Measurements from ENCODE around the gene TAF7L. TPM values are rescaled to one million over a fixed set of nuclear protein-coding genes. Genes with fewer than 3 reads are reported as not detected.

TAF7L gene
- total RNA-seq, 1 experiment from 2014 or later: 0.24 TPM

GRCh38 chrX:101262590-101262989, 28.5 kb downstream of the TAF7L start:
- Histone ChIP-seq H3K36me3 (ENCODE audit: low read depth) (no peaks in the 10 kb centered on the region), H4K20me1 (ENCODE audit: insufficient read depth) (no peaks in the 10 kb centered on the region), H3K79me2 (ENCODE audit: low read depth) (no peaks in the 10 kb centered on the region), H3K27ac (no peak overlapping the region), H3K9me2 (ENCODE audit: insufficient read depth) (no peaks in the 10 kb centered on the region), H3K9me3 (ENCODE audit: insufficient read depth, low read depth) (no peaks in the 10 kb centered on the region), H3K4me1 (replicated peaks; ENCODE audit: insufficient read depth) (no peaks in the 10 kb centered on the region), H3K4me2 (no peak overlapping the region), H3K4me3 (no peak overlapping the region), H3K27me3 (ENCODE audit: insufficient read depth, low read depth) (no peaks in the 10 kb centered on the region), H3F3A (ENCODE audit: insufficient read depth, low read depth) (no peaks in the 10 kb centered on the region), H2AFZ (no peak overlapping the region)
- no TSS peak for BruUV-seq (replicated peaks)
- TF ChIP-seq EZH2 (IDR thresholded peaks at IDR 0.05; ENCODE audit: low read depth): no peak
- no peak for TF ChIP-seq CTCF (conservative IDR thresholded peaks at IDR 0.05)
- POLR2A ChIA-PET (ENCODE audit: unreplicated experiment): no interaction called here
- no peak for DNase-seq
- CTCF ChIA-PET: no interaction called here
- intact Hi-C loops (cut with micrococcal nuclease; ENCODE audit: unreplicated experiment): no loop called here

GRCh38 chrX:101260435-101260834, 30.7 kb downstream of the TAF7L start:
- Histone ChIP-seq H3K9me3 (ENCODE audit: insufficient read depth, low read depth) (no peaks in the 10 kb centered on the region), H3K4me1 (replicated peaks; ENCODE audit: insufficient read depth) (no peaks in the 10 kb centered on the region), H4K20me1 (ENCODE audit: insufficient read depth) (no peaks in the 10 kb centered on the region), H3K79me2 (ENCODE audit: low read depth) (no peaks in the 10 kb centered on the region), H3K9me2 (ENCODE audit: insufficient read depth) (no peaks in the 10 kb centered on the region), H3F3A (ENCODE audit: insufficient read depth, low read depth) (no peaks in the 10 kb centered on the region), H3K4me3 (no peak overlapping the region), H3K36me3 (ENCODE audit: low read depth) (no peaks in the 10 kb centered on the region), H3K27me3 (ENCODE audit: insufficient read depth, low read depth) (no peaks in the 10 kb centered on the region), H2AFZ (no peak overlapping the region), H3K4me2 (no peak overlapping the region), H3K27ac (no peak overlapping the region)
- POLR2A ChIA-PET (ENCODE audit: unreplicated experiment): no interaction called here
- no peak for DNase-seq
- no TSS peak for BruUV-seq (replicated peaks)
- intact Hi-C loops (cut with micrococcal nuclease; ENCODE audit: unreplicated experiment): no loop called here
- TF ChIP-seq EZH2 (IDR thresholded peaks at IDR 0.05; ENCODE audit: low read depth) (no peak), CTCF (conservative IDR thresholded peaks at IDR 0.05) (peak; percentile 35; the same call in 1 of the 2 replicates)
- CTCF ChIA-PET: no interaction called here

GRCh38 chrX:101258259-101258581, 32.9 kb downstream of the TAF7L start:
- Histone ChIP-seq H3K9me2 (ENCODE audit: insufficient read depth) (no peaks in the 10 kb centered on the region), H3F3A (ENCODE audit: insufficient read depth, low read depth) (no peaks in the 10 kb centered on the region), H3K4me3 (no peak overlapping the region), H3K36me3 (ENCODE audit: low read depth) (no peaks in the 10 kb centered on the region), H3K79me2 (ENCODE audit: low read depth) (no peaks in the 10 kb centered on the region), H3K4me1 (replicated peaks; ENCODE audit: insufficient read depth) (no peaks in the 10 kb centered on the region), H2AFZ (no peak overlapping the region), H3K27me3 (ENCODE audit: insufficient read depth, low read depth) (no peaks in the 10 kb centered on the region), H3K4me2 (no peak overlapping the region), H3K27ac (no peak overlapping the region), H3K9me3 (ENCODE audit: insufficient read depth, low read depth) (no peaks in the 10 kb centered on the region), H4K20me1 (ENCODE audit: insufficient read depth) (no peaks in the 10 kb centered on the region)
- TF ChIP-seq CTCF (conservative IDR thresholded peaks at IDR 0.05): no peak
- no peak for TF ChIP-seq EZH2 (IDR thresholded peaks at IDR 0.05; ENCODE audit: low read depth)
- intact Hi-C loops (cut with micrococcal nuclease; ENCODE audit: unreplicated experiment): no loop called here
- ChIA-PET POLR2A (ENCODE audit: unreplicated experiment) (no interaction called here), CTCF (no interaction called here)
- BruUV-seq (replicated peaks): no TSS peak
- DNase-seq: no peak

All from PC-9 (cell line).